T-helper 22 cell (primary cell): ENCODE data around the gene PDE6B.
"Not testable (repeated sequence)": the region's sequence is repeated elsewhere in the genome, so short reads cannot be mapped to it uniquely, and the experiment has no call there.

Experiments used
- DNase-seq: peaks from one replicate; pipeline ENCODE4 v3.0.0-alpha.2; 2020; ENCODE audit warnings: low read depth

Gene PDE6B

DNA sequence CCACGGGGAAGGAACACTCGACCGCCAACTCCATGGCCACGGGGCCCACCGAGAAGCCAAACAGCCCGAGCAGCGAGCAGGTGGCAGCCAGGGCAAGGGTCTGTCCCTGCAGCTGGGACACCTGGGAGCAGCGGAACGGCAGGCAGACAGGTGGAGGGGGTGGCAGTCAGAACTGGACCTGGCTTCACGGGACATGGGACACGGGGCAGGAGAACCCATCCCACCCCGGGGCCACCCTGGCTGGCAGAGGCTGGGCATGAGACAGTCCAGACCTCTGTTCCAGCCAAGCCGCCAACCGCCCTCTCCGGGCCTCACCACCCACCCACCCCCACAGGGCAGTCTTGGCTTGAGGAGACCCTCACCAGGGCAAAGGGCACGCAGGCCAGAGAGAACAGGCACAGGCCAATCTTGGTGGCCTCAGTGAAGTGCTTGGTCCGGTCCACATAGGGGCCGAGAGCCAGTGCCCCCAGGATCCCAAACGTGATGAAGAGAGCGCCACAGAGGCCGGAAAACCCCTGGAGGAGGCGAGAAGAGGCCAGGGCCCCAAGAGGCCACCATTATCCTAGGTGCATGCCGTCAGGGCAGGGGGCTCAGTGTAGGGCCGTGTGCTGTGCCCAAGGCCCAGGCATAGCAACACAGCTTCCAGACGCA is 58.0 kb downstream of the PDE6B start:
- no peak for DNase-seq

DNA sequence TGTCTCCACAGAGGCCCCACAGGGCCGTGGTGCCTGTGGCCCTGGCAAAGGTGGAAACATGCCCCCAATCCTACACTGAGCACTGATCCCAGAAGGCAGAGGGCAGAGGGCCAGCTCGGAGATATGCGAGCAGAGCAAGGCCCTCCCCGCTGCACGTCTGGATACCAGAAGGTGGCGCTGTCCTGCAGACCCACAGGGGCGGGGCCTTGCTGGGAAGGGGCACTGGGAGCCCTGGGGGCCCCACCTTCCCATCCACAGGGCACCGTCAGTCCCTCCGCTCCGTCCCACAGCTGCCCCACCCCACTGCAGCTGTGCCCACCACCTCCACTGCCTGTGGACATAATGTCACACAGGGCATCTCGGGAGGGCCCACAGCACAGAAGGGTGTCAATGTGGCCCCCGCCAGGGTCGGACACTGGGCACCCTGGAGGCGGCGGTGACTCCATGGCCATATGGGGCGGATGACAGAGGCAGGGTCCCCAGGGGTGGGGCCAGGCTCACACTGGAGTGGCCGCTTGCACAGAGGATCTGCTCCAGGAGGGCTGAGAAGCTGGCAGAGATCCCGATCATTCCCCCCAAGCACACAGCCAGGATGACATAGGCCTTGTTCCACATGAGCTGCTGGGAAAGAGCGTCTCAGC is 58.7 kb downstream of the PDE6B start:
- no peak for DNase-seq

DNA sequence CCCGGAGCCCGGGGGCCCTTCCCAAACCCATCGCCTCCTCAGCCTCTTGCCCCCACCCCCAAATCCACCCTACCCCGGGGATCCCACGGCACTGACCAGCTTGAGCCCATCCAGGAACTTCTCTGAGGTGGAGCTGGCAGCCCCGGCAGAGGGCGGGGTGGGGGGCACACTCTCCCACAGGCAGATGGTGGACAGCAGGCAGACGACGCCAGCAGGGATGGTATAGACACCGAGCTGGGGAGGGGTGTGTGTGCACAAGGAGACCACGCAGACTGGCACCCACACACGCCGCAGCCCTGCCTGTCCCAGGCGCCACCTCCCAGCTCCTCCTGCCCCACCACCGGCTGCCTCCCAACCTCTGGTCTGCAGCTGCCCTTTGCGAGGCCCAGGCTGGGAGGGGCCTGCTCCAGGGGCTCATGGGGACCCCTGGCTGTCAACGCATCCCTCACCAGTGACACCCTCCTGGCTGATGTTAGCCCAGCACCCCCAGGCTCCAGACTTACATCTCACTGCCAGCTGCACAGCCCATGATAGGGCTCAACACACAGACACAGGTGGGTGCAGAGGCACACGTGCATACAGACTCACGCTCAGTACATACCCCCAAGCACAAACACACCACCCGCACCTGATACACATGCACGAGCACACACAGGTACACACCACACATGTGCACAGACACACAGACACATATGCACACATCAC is 59.4 kb downstream of the PDE6B start:
- no peak for DNase-seq

DNA sequence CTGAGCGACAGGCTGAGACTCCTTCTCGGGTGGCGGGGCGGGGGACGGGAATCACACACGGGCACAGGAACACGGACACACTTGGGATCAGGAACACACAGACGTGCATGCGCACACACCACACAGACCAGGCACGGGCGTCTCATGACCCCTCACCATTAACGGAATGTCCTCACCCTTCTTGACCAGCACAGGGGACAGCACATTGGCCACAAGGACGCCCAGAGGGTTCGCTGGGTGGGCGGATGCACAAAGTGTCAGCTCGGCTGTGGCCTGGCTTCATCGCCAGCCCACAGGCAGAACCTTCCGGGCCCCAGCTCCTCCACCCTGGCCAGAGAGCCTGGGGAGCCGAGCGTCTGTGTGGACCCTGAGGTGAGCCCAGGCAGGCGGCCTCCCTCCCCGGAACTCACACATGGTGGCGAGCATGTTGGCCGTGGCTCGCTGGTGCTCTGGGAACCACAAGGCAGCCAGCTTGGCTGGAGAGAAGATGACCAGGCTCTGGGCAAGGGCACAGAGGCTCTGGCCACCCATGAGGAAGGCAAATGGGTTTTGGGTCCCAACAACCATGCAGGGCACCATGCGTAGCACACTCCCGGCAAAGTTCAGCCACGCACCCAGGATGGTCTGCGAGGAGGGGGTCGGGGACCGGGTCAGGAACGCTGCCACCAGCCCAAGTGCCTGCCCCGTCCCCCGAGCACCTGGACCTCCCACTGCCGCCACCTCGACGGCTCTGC is 60.5 kb downstream of the PDE6B start:
- no peak for DNase-seq

DNA sequence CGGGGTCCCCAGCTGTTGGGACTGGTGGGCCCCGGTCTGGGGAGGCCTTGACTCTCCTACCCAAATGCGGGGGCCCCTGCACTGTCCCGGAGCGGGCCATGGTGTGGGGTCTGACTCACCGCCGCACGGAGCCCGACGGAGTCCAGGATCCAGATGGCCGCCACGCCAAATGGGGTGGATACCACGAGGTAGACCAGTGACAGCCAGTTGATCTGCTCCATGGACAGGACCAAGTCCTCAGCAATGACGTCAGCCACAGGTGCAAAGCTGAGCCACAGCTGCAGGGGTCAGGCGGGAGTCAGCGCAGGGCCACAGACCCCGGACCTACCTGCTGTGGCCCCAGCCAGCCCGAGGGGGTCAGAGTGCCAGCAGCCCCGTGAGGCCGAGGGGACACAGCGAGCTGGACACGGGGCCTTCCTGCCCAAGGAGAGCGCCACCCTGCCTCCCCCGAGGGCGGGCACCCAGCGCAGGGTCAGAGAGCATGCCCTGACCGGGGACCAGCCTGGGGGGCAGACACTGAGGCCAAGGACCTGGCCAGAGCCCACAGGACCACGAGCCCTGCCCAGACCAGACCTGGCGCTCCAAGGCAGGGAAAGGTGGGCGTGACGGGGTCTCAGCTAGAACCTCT is 61.2 kb downstream of the PDE6B start:
- DNase-seq, result no peak

DNA sequence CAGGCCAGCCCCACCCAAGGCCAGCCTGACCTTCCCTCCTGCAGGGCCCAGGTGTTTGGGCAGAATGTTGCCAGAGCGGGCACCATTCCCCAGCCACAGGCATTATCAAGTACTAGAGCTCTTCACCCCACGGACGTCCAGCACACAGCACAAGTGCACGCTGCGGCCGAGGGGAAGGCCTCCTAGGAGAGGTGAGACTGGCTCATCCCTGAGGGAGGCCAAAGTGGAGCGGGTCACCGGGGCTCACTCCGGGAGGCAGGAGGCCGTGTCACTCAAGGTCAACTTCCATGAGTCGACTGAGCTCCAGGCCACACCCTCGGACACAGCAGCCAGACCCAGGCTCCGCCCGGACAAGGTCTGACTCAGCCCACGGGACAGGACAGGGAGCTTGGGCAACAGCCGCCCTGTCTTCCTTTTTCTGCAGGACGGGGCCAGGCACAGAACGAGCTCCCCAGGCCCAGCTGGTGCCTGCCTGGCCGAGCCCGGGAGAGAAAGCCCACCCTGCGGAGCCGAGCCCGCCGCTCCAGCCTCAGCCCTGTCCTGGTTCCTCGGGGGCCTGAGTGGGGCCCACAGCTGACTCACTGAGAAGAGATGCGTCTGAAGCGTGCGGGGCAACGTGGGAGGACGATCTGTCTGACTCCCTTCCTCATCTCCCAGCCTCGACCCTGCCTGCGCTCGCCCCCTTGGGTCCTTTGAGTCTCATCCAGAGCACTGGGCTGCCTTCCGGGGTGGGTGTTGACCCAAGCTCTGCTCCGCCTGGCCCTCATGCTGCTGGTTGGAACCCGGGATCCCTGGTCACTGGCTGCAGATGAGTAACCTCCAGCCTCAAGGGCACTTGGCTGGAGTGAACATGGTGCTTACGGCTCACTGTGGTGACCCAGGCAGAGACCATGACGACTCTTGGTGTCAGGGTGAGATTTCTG is 61.9 kb downstream of the PDE6B start:
- DNase-seq, result no peak

DNA sequence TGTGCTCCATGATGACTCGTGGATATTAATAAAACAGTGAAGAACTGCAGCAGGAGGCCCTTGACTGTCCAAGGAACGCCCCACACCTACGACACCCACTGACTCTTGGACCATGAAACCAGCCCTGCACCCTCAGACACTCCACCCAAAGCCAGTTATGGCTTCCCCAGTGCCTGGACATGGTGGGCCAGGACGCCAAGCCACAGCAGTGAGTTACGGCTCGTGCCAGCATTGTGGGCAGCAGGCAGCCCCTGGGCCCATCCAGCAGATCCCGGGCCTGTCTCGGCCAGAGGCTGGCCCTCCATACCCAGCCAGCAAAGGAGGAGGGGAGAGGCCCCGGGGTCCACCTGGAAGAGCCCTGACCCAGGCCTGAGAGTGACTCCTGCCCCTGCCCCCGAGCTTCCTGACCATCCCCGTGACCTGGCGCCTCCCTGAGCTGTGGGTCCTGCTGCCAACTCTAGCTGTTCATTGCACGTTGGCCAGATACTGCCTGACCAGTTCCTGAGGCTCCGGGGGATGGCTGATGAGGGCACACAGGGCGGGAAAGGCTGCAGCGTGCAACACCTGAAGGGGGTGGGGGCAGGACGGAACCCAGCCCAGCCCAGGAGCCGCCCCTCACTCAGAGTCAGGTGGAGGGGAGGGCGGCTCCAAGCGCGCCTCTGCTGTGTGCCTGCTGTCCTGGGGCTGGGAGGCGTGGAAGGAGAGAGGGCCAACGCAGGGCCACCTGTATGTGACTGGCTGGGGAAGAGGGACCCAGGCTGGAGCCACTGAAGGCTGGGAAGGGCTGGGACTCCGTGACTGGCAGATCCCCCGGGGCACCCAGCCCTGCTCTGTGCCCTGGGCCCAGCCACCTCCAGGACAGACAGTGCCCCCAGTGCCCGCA is 62.8 kb downstream of the PDE6B start:
- DNase-seq, result no peak

DNA sequence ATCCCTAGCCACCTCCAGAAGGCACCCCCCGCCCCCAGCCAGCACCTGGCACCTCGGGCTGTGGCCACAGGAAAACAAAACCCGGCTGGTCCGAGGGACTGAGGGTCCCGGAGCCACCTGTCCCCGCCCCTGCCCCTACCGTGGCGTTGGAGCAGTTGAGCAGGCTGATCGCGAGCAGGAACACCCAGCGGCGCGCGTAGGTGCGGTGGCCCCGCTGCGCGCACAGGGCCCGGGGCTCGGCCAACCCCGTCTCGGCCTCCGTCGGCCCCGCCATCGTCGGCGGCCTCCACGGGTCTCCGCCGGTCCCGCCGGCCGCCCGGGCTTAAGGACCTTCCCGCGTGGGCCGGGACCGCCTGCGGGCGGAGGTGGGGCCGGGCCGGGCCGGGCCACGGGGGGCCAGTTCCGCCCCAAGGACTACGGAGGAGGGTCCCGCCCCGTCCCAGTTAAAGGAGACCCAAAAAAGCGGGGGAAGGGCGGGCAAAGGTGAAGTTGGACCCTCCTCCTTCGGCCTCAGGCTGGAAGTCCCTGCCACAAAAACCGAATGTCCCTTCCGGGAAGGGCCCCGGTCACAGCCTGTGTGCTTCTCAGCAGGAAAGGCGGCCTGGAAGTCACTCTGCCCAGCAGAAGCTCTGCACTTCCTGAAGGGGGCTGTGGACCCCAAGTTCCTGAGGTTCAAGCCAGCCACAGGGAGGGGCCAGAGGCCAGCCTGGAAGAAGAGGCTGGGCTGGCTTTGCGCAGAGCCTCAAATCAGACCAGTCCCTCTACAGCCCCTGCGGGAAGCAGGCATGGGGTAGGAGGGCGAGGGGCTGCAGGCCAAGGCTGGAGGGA is 63.7 kb downstream of the PDE6B start, which contains the start of gene SLC49A3:
TSS of gene SLC49A3 (minus strand) at position 298 of the 828 bp plus-strand sequence. CDS start at position 274, 24 bp downstream.
- no peak for DNase-seq

DNA sequence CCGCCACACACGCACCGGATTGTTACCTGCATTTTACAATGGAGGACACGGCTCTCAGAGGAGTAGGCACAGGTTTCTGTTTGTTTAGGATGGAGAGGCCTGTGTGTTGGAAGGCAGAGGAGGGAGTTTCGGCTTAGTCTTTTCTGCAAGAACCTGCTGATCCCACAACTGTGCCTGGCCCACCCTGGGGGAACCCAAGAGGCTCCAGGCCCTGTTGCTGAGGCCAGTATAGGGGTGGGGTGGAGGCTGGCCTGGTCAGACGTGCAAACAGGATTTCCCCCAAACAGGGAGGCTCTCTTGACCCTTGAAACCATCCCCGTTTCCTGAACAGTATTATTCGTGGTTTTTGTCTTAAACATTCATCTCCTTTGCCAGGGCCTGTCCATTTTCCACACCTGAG is 64.3 kb downstream of the PDE6B start:
- DNase-seq, result no peak

DNA sequence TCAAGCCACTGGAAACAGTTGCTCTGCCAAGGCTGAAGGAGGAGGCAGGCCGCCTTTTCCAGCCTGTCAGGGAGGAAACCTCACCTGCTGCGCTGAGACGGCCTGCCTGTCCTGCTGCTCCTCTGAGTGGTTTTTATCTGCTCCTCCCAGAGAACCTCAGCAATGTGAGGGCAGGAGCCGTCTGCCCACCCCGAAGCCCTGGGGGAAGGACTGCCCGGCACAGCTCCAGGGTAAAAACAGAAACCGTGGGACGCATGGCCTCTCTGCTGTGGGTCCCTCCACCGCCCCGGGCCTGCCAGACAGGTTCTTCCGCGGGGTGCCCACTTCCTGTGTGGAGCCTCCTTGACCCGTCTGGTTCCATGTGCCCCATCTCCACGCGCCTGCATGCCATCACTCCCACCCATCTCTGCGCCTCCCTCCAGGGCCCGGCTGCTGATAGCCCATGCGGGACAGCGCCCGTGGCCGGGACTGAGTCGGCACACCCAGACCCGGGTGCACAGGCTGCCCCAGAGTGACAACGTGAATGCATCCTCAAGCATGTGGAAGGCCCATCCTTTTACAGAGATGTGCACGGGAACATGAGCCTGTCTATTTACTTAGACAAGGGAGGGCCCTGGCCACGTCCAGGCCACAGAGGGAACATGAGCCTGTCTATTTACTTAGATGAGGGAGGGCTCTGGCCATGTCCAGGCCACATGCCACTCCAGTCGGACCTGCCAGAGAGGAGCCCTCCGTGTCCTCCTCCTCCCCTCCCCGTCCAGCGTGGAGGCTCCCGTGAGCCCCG is 67.6 kb downstream of the PDE6B start:
- DNase-seq, result no peak

DNA sequence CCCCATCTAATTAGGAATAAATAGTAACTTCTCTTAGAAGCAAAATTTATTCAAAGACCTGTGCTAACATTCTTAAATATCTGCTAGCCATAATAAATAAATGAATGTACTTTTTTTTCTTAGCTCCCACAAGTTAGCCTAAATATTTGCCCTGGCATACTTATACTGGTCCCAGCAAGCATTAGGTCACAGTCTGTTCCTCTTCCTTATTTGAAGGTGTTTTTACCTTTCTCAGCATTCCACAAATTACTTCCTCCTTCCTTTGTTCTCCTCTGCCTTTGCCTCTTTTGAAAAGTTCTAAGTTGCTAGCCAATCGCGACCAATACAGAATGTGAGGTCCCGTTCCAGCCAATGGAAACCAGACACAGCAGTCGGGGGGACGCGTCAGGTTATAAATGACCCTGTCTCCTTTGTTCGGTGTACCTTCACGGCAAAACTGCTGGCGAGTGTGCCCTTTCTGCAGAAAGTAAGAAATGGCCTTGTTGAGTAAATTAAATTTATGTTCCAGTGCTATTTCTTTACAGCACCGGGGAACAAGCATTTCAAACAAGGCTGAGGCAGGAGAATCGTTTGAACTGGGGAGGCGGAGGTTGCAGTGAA is 69.1 kb downstream of the PDE6B start:
- not testable (repeated sequence) for DNase-seq

DNA sequence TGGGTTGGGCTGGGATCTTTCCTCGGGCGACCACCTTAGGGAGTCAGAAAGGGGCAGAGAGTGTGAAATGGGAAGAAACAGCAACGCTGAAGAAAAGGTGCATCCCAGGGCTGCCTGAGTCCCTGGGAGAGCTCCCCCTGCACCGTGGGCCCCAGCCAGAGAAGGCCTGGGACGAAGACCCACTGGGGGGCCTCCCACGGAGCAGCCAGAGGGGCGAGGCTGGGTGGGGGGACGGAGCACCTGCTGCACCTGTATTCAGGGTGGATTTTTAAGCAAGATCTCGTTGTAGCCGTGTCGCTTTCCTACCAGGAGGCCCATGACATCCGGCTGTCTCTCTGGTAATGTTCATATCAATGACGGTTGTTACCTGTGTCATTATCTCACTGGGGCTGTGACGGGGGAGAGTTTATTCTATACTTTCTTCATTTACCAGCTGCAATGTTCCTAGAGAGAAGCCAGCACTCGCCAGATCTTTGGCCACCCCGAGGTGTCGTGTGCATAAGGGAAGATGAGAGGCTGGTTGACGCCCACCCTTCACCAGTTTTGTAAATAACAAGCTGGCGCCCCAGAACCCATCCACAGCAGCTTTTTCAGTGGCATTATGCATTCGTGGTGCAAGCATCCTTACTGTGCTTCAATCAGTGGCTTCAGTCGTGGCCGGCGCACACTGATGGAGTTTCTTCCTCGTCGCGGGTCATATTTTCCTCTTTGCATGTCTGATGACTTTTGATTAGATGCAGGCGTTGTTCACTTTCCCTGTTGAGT is 74.6 kb downstream of the PDE6B start:
- DNase-seq, result no peak

DNA sequence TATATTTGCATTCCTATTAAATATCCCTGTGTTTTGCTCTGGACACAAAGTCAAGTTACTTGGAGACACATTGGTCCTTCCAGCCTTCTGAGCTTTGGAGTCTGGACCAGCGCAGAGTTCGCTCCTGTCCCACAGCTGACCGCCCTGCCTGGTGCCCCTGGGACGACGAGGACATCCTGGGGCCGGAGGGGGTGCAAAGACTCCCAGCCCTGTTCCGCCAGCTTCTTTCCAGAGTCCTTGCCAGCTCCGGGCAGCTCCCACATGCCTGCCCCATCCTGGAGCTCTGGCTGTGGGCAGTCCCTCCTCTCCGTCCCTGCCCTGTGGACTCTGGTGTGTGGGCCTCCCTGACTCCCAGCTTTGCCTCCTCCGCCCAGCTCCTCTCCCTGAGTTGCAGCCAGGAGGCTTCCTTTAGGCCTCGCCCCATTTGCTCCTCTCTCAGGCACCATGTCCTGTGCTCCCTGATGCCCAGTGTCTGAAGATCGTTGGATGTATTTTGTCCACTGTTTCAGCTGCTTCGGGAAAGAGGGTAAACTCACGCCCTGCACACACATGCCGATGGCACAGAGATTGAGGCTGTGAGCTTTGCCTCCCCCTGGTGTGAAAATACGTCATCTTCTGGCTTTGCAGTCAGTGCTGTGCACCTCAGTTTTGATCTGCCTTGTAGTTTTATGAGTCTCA is 75.4 kb downstream of the PDE6B start:
- DNase-seq, result no peak

DNA sequence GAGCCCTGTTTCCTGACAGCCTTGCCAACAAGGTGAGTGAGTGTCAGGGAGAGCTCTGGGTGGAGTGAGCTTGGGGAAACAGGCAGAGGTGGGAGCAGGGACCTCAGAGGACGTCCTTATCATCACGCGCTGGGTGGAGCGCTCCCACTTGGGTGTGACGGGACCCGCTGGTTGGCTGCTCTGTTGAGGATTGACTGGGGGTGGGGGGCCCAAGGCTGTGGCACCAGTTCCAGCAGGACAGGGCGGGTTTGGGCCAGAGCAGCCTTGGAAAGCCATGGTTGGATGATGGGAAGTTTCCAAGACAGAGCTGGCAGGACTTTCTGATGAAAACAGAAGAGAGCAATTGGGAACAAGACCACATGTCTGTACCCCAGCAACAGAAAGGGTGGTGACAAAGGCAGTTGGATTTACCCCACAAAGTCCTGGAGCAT is 77.3 kb downstream of the PDE6B start:
- no peak for DNase-seq

DNA sequence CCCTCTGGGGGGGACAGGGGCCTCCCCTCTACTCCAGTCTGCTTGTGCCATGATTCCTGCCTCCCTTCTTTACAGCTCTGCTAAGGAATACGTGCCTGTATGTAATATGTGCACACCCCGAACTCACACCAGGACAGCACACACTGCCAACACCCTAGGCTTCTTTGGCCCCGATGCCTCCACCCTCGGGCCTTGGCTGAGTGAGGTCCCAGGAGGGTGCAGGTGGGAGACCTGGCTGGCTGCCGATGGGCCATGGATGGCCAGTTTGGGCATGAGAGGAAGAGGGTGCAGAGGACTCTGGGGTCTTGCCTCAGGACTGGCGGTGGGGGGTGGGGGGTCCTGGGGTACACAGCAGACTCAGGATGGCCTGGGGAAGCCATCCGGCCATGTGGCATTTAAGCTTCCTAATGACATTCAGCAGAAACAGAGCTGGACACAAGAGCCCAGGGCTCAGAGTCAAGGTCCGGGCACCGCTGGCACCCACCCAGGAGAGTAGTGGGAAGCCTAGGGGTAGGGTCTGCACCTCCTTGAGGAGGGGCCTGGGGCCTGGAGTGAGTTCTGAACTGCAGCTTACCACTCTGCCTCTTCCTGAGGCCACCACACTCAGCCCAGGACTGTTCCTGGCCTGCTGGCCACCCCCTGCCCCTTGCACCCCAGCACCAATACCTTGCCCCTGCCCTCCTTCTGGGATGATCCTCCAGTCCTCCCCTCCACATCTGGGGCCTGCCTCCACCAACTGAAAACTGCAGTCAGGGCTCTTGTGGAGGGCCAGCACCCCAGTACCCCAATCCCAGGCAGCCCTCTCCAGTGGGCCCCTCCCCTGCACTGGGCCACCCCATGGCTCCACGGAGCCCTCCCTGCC is 78.2 kb downstream of the PDE6B start:
- no peak for DNase-seq
